MCF 10A (cell line): ENCODE data around the gene MDM1. TPM values are rescaled to one million over a fixed set of nuclear protein-coding genes. Genes with fewer than 3 reads are reported as not detected.

Source experiments
- BruUV-seq: library from RNA; stranded (reverse); fragments of 400-500 nt; replicated peaks from 2 replicates; lab custom pipeline; 2021; lab: Mats Ljungman, UMichigan
- CTCF ChIA-PET: fragments of 300-600 bp; sonication (Branson Sonifier 250); formaldehyde crosslinking; extraction: SDS; loops from one replicate; lab custom pipeline; 2021; ENCODE audit warnings: antibody characterized with exemption, inconsistent platforms; lab: Yijun Ruan, JAX
- POLR2A ChIA-PET: fragments of 300-600, 350-650 bp; sonication (Branson Sonifier 250); formaldehyde crosslinking; extraction: SDS; loops from one replicate; lab custom pipeline; 2020; ENCODE audit warnings: antibody characterized with exemption, inconsistent platforms; lab: Yijun Ruan, JAX
- DNase-seq: peaks from one replicate; pipeline ENCODE4 v3.0.0-alpha.2; 2018; ENCODE audit not compliant: unreplicated experiment
- H3K27ac Mint-ChIP-seq: one replicate; pipeline ENCODE4 v1.8.0; 2022; ENCODE audit warnings: mild to moderate bottlenecking, low read depth, mixed read lengths; ENCODE audit not compliant: unreplicated experiment
- H3K27me3 Mint-ChIP-seq: one replicate; pipeline ENCODE4 v1.8.0; 2022; ENCODE audit warnings: mixed read lengths; ENCODE audit not compliant: insufficient read depth, unreplicated experiment
- H3K36me3 Mint-ChIP-seq: one replicate; pipeline ENCODE4 v1.8.0; 2022; ENCODE audit warnings: mild to moderate bottlenecking, moderate library complexity, mixed read lengths; ENCODE audit not compliant: insufficient read depth, unreplicated experiment
- H3K4me1 Mint-ChIP-seq: one replicate; pipeline ENCODE4 v1.8.0; 2022; ENCODE audit warnings: mixed read lengths; ENCODE audit not compliant: insufficient read depth, unreplicated experiment
- H3K4me3 Mint-ChIP-seq: one replicate; pipeline ENCODE4 v1.8.0; 2022; ENCODE audit warnings: mild to moderate bottlenecking, moderate library complexity, mixed read lengths; ENCODE audit not compliant: unreplicated experiment
- H3K9me3 Mint-ChIP-seq: one replicate; pipeline ENCODE4 v1.8.0; 2022; ENCODE audit warnings: mixed read lengths; ENCODE audit not compliant: unreplicated experiment
- CTCF ChIP-seq: fragments of 200-600 bp; IDR thresholded peaks from one replicate; pipeline ENCODE4 v1.8.0; 2022; ENCODE audit warnings: antibody characterized with exemption, mild to moderate bottlenecking; ENCODE audit not compliant: unreplicated experiment
- intact Hi-C: fragments of 100-400 bp; cut with micrococcal nuclease; formaldehyde crosslinking; loops from 2 replicates; pipeline ENCODE4 v1.14.1; 2022
- total RNA-seq: library from RNA; stranded (reverse); gene quantifications from 2 replicates; pipeline ENCODE4 v1.2.3, GENCODE V29; 2022

The MDM1 gene
- total RNA-seq, 1 experiment from 2014 or later = 11.8 TPM

GRCh38 chr12:68267892-68268396, 64.2 kb downstream of the MDM1 start:
- H3K36me3 Mint-ChIP-seq = no peaks in the 10 kb centered on the region
- POLR2A ChIA-PET = interaction anchor here (1.0 to 1.4 kb wide), 2 partner anchors 18 to 24 kb away, joined by 3 to 5 read pairs; no protein-coding TSS in a partner anchor
- H3K4me3 Mint-ChIP-seq = no peak overlapping the region
- no peak for TF ChIP-seq CTCF
- no peaks in the 10 kb centered on the region for H3K9me3 Mint-ChIP-seq
- H3K27me3 Mint-ChIP-seq = no peaks in the 10 kb centered on the region
- intact Hi-C loops = loop anchor here (5.0 kb wide), 1 partner anchor 46 kb away; no protein-coding TSS in a partner anchor
- H3K27ac Mint-ChIP-seq = peak overlapping the region; percentile 92
- BruUV-seq = no TSS peak
- CTCF ChIA-PET = no interaction called here
- peaks cover 36% of the 10 kb centered on the region for H3K4me1 Mint-ChIP-seq
- DNase-seq = peak; percentile 77

- POLR2A ChIA-PET = interaction anchor here (1.6 kb wide), 1 partner anchor 28 kb away, joined by 5 read pairs; no protein-coding TSS in a partner anchor
- H3K27ac Mint-ChIP-seq = no peak overlapping the region
- peaks cover 36% of the 10 kb centered on the region for H3K4me1 Mint-ChIP-seq
- BruUV-seq = no TSS peak
- no peak overlapping the region for H3K4me3 Mint-ChIP-seq
- no peak for TF ChIP-seq CTCF
- intact Hi-C loops = loop anchor here (5.0 kb wide), 1 partner anchor 43 kb away; no protein-coding TSS in a partner anchor
- CTCF ChIA-PET = interaction anchor here (1.7 kb wide), 1 partner anchor 43 kb away, joined by 5 read pairs; no protein-coding TSS in a partner anchor
- no peak for DNase-seq
- H3K9me3 Mint-ChIP-seq = no peaks in the 10 kb centered on the region
- no peaks in the 10 kb centered on the region for H3K27me3 Mint-ChIP-seq
- no peaks in the 10 kb centered on the region for H3K36me3 Mint-ChIP-seq
Observed at GRCh38 chr12:68264857-68265256, 67.3 kb downstream of the MDM1 start.

- H3K27me3 Mint-ChIP-seq = no peaks in the 10 kb centered on the region
- no peak overlapping the region for H3K4me3 Mint-ChIP-seq
Observed at GRCh38 chr12:68264158-68264855, 67.9 kb downstream of the MDM1 start.

More at GRCh38 chr12:68264158-68264855, 67.9 kb downstream of the MDM1 start:
- no TSS peak for BruUV-seq
- Mint-ChIP-seq H3K27ac (no peak overlapping the region), H3K4me1 (peaks cover 42% of the 10 kb centered on the region), H3K9me3 (no peaks in the 10 kb centered on the region), H3K36me3 (no peaks in the 10 kb centered on the region)
- no peak for TF ChIP-seq CTCF
- POLR2A ChIA-PET = interaction anchor here (1.6 kb wide), 1 partner anchor 28 kb away, joined by 5 read pairs; no protein-coding TSS in a partner anchor
- intact Hi-C loops = no loop called here
- DNase-seq = peak; percentile 43
- CTCF ChIA-PET = interaction anchor here (1.7 kb wide), 1 partner anchor 42 kb away, joined by 5 read pairs; no protein-coding TSS in a partner anchor
